HS-27A (cell line): ENCODE data around the gene TEPSIN.

Experiments used
- DNase-seq: peaks from one replicate; pipeline ENCODE4 v3.0.0-alpha.2; 2012; ENCODE audit warnings: low read depth, missing footprints

TEPSIN gene

GRCh38 chr17:81219476-81220180 is 19.2 kb downstream of the TEPSIN start:
- DNase-seq = no peak

GRCh38 chr17:81218991-81219390 is 19.9 kb downstream of the TEPSIN start:
- no peak for DNase-seq

GRCh38 chr17:81218459-81218858 is 20.4 kb downstream of the TEPSIN start:
- no peak for DNase-seq

GRCh38 chr17:81217491-81217890 is 21.4 kb downstream of the TEPSIN start:
- no peak for DNase-seq

GRCh38 chr17:81213978-81214377 is 24.9 kb downstream of the TEPSIN start:
- no peak for DNase-seq

- no peak for DNase-seq
Observed at GRCh38 chr17:81212365-81212764, 26.5 kb downstream of the TEPSIN start.

- DNase-seq = no peak
Observed at GRCh38 chr17:81210868-81211267, 28.0 kb downstream of the TEPSIN start.

GRCh38 chr17:81210466-81210865 is 28.4 kb downstream of the TEPSIN start:
- DNase-seq = no peak

GRCh38 chr17:81209141-81209540 is 29.7 kb downstream of the TEPSIN start:
- no peak for DNase-seq

- DNase-seq = no peak
Observed at GRCh38 chr17:81208651-81209050, 30.2 kb downstream of the TEPSIN start.

- no peak for DNase-seq
Observed at GRCh38 chr17:81207610-81208581, 31.0 kb downstream of the TEPSIN start.

- DNase-seq = no peak
Observed at GRCh38 chr17:81206657-81207056, 32.2 kb downstream of the TEPSIN start.

- DNase-seq = no peak
Observed at GRCh38 chr17:81206166-81206565, 32.7 kb downstream of the TEPSIN start.

- DNase-seq = no peak
Observed at GRCh38 chr17:81204578-81204977, 34.3 kb downstream of the TEPSIN start.

GRCh38 chr17:81203136-81203535 is 35.7 kb downstream of the TEPSIN start:
- DNase-seq = no peak

- no peak for DNase-seq
Observed at GRCh38 chr17:81202318-81202717, 36.5 kb downstream of the TEPSIN start.

GRCh38 chr17:81200695-81201580 is 37.9 kb downstream of the TEPSIN start:
- DNase-seq = no peak

- DNase-seq = no peak
Observed at GRCh38 chr17:81200201-81200600, 38.7 kb downstream of the TEPSIN start.

GRCh38 chr17:81199482-81199830 is 39.4 kb downstream of the TEPSIN start:
- DNase-seq = no peak

- DNase-seq = no peak
Observed at GRCh38 chr17:81198826-81199481, 39.9 kb downstream of the TEPSIN start.

GRCh38 chr17:81197831-81198490 is 40.9 kb downstream of the TEPSIN start:
- no peak for DNase-seq
